Upper lobe of left lung (tissue), 6 donors: ENCODE results near the gene SEPTIN8. TPM values are rescaled to one million over a fixed set of nuclear protein-coding genes. Genes with fewer than 3 reads are reported as not detected.

ENCODE experiments used
- ATAC-seq, 2 donors: fragments of 200-7000 bp; cut with Tn5 transposase; one replicate each; pipeline ENCODE4 v1.9.1; 2022; ENCODE audit warnings: mild to moderate bottlenecking in 2 of 2, moderate library complexity in 2 of 2; ENCODE audit not compliant: low FRiP score in 2 of 2
- DNase-seq, 2 donors: peaks; one replicate each; pipeline ENCODE4 v3.0.0-alpha.2; 2019 to 2020
- H3K27ac ChIP-seq, 4 donors: fragments of 200-600 bp; sonication (generic); one replicate each; pipeline ENCODE4 v1.5.1; 2016 to 2019
- H3K27me3 ChIP-seq, 4 donors: fragments of 200-600 bp; sonication (generic); one replicate each; pipeline ENCODE4 v1.5.1; 2017 to 2019
- H3K36me3 ChIP-seq, 4 donors: fragments of 200-600 bp; sonication (generic); one replicate each; pipeline ENCODE4 v1.5.1; 2016 to 2019
- H3K4me1 ChIP-seq, 4 donors: fragments of 200-600 bp; sonication (generic); one replicate each; pipeline ENCODE4 v1.5.1; 2018 to 2019
- H3K4me3 ChIP-seq, 4 donors: fragments of 200-600 bp; sonication (generic); one replicate each; pipeline ENCODE4 v1.5.1; 2017 to 2019; ENCODE audit warnings: mild to moderate bottlenecking in 2 of 4, moderate library complexity in 1 of 4
- H3K9me3 ChIP-seq, 4 donors: fragments of 200-600 bp; sonication (generic); one replicate each; pipeline ENCODE4 v1.5.1; 2018 to 2019
- CTCF ChIP-seq, 6 experiments: fragments of 450-650 bp in 4 of 6; fragments of 200-600 bp in 2 of 6; sonication (generic) in 2 of 6; IDR thresholded peaks; one replicate each; pipeline ENCODE4 v1.5.1; 2016 to 2019; ENCODE audit warnings: antibody characterized with exemption in 6 of 6
- EP300 ChIP-seq, 4 donors: sonication (generic); formaldehyde crosslinking; IDR thresholded peaks; one replicate each; pipeline ENCODE4 v1.5.1; 2017; ENCODE audit warnings: antibody characterized with exemption in 4 of 4, control low read depth in 2 of 4
- POLR2A ChIP-seq, 4 donors: fragments of 450-650 bp; IDR thresholded peaks; one replicate each; pipeline ENCODE4 v1.5.1; 2016 to 2017; ENCODE audit warnings: antibody characterized with exemption in 4 of 4, mild to moderate bottlenecking in 2 of 4
- POLR2AphosphoS5 ChIP-seq, 2 donors: sonication (generic); formaldehyde crosslinking; IDR thresholded peaks; one replicate each; pipeline ENCODE4 v1.5.1; 2017; ENCODE audit warnings: antibody characterized with exemption in 2 of 2
- WGBS, 2 donors: methylation state at CpG; one replicate each; pipeline ENCODE4 v1.1.5; 2017 to 2018; 5-methylcytosine and 5-hydroxymethylcytosine counted together
- total RNA-seq, 6 donors: library from RNA; depleted of rRNA in 4 of 6; stranded (reverse); fragments of >200 nt in 4 of 6; gene quantifications; one replicate each; pipeline versions ENCODE4 v1.1.0 to v1.2.1, GENCODE V29; 2016 to 2021
- donor health status: DM: no; HTN: no; CAD: no; lungs with moderate emphysema.
- donor health status: DM: no; HTN: yes; CAD: no; lungs with severe emphysema.

SEPTIN8 gene
- total RNA-seq, 6 donors from 2014 or later, result 26.3 to 41.5 (median 31.5) TPM

GRCh38 chr5:132747616-132748440, 29.2 kb downstream of the SEPTIN8 start:
- Histone ChIP-seq H3K4me3 (peak overlapping the region; percentile 16 to 55 (median 52)), H3K27me3 (peaks cover 0 to 13% (median 10%) of the 10 kb centered on the region in 4 donors), H3K27ac (peak overlapping the region; percentile 23 to 52 (median 34)), H3K36me3 (no peaks in the 10 kb centered on the region), H3K9me3 (no peaks in the 10 kb centered on the region), H3K4me1 (peaks cover 9 to 16% (median 11%) of the 10 kb centered on the region in 4 donors)
- ATAC-seq, result no peak
- TF ChIP-seq POLR2AphosphoS5 (IDR thresholded peaks at IDR 0.05) (no peak), EP300 (IDR thresholded peaks at IDR 0.05) (no peak), POLR2A (IDR thresholded peaks at IDR 0.05) (no peak), CTCF (IDR thresholded peaks at IDR 0.05) (no peak)
- WGBS, 2 donors, result 69 to 81% methylated on average over 9 to 26 of the region's 76 CpGs
- DNase-seq, result peak in 1 of 2 donors; percentile 89

- DNase-seq, result peak; percentile 64 to 91
- 9 to 20% methylated on average over 6 to 7 of the region's 59 CpGs for WGBS, 2 donors
- H3K36me3 ChIP-seq, result no peaks in the 10 kb centered on the region
These were observed 30.0 kb downstream of the SEPTIN8 start, which contains the start of gene CCNI2 for GRCh38 chr5:132746954-132747615. CCNI2 (plus strand) TSS chr5:132747426; CDS start chr5:132747496, 70 bp downstream.

GRCh38 chr5:132746592-132746953, 30.5 kb downstream of the SEPTIN8 start:
- TF ChIP-seq POLR2AphosphoS5 (IDR thresholded peaks at IDR 0.05) (no peak), CTCF (IDR thresholded peaks at IDR 0.05) (no peak), EP300 (IDR thresholded peaks at IDR 0.05) (no peak), POLR2A (IDR thresholded peaks at IDR 0.05) (no peak)
- H3K4me3 ChIP-seq, result peak overlapping the region in 3 of 4 donors; percentile 51 to 55 (median 54)
- ATAC-seq, result no peak
- H3K9me3 ChIP-seq, result no peaks in the 10 kb centered on the region
- no peak overlapping the region for H3K27ac ChIP-seq
- H3K27me3 ChIP-seq, result peaks cover 0 to 13% (median 10%) of the 10 kb centered on the region in 4 donors
- peaks cover 9 to 16% (median 11%) of the 10 kb centered on the region in 4 donors for H3K4me1 ChIP-seq
- no peaks in the 10 kb centered on the region for H3K36me3 ChIP-seq
- WGBS, 2 donors, result 29 to 31% methylated on average over 3 of the region's 3 CpGs
- DNase-seq, result no peak

More at GRCh38 chr5:132746954-132747615, 30.0 kb downstream of the SEPTIN8 start, which contains the start of gene CCNI2:
- ATAC-seq, result peak; percentile 50 to 61
- H3K4me1 ChIP-seq, result peaks cover 9 to 16% (median 11%) of the 10 kb centered on the region in 4 donors
- TF ChIP-seq POLR2A (IDR thresholded peaks at IDR 0.05), result no peak
- TF ChIP-seq EP300 (IDR thresholded peaks at IDR 0.05), result no peak
- TF ChIP-seq CTCF (IDR thresholded peaks at IDR 0.05), result peak in 3 of 6 experiments; percentile 10 to 16 (median 15)
- peaks cover 0 to 13% (median 10%) of the 10 kb centered on the region in 4 donors for H3K27me3 ChIP-seq
- no peaks in the 10 kb centered on the region for H3K9me3 ChIP-seq
- peak within 1 kb of the TSS; percentile 23 to 52 (median 34) for H3K27ac ChIP-seq
- H3K4me3 ChIP-seq, result peak within 1 kb of the TSS; percentile 16 to 55 (median 52)

GRCh38 chr5:132744659-132745058, 32.4 kb downstream of the SEPTIN8 start:
- WGBS, 2 donors, result 64 to 90% methylated on average over 2 of the region's 2 CpGs
- DNase-seq (no peak), ATAC-seq (no peak)
- Histone ChIP-seq H3K27me3 (peaks cover 0 to 13% (median 10%) of the 10 kb centered on the region in 4 donors), H3K4me1 (peaks cover 9 to 16% (median 11%) of the 10 kb centered on the region in 4 donors), H3K36me3 (no peaks in the 10 kb centered on the region), H3K9me3 (no peaks in the 10 kb centered on the region), H3K4me3 (no peak overlapping the region), H3K27ac (no peak overlapping the region)
- TF ChIP-seq POLR2A (IDR thresholded peaks at IDR 0.05) (no peak), CTCF (IDR thresholded peaks at IDR 0.05) (no peak)
